GM19467 (cell line): ENCODE results near the gene CSPG4.
"Not testable (repeated sequence)": the region's sequence is repeated elsewhere in the genome, so short reads cannot be mapped to it uniquely, and the experiment has no call there.

Experiments
- ATAC-seq: cut with Tn5 transposase; IDR thresholded peaks from one replicate; pipeline ENCODE4 v1.9.1; 2021; ENCODE audit warnings: mild to moderate bottlenecking, moderate library complexity; ENCODE audit not compliant: unreplicated experiment

Gene CSPG4

GRCh38 chr15:75705375-75705774 is 7.3 kb downstream of the CSPG4 start:
- ATAC-seq = not testable (repeated sequence)

- ATAC-seq = no peak
These were observed 8.0 kb downstream of the CSPG4 start for GRCh38 chr15:75704618-75705017.

GRCh38 chr15:75704263-75704615 is 8.4 kb downstream of the CSPG4 start:
- ATAC-seq = no peak

GRCh38 chr15:75703440-75704262 is 9.0 kb downstream of the CSPG4 start:
- not testable (repeated sequence) for ATAC-seq

DNA sequence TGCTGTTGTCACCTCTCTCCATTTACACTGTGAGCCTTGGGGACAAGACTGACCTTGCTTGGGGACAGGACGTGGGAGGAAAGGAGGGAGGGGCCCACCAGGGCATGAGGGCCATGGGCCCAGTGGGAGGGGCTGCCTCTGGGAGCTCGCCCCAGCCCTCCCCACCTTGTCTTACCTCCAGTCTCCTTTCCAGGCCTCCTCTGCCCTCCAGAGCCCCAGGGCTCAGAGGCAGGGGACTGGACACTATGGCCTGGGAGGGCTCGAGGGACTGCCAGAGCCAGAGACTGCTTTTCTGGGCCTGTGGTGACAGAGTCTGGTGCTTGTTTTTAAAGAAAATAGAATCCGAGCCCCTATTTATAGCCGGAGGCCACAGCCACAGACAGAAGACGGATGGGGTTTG is 10.2 kb downstream of the CSPG4 start:
- ATAC-seq = no peak

- not testable (repeated sequence) for ATAC-seq
These were observed 11.3 kb downstream of the CSPG4 start for GRCh38 chr15:75701071-75702003.

DNA sequence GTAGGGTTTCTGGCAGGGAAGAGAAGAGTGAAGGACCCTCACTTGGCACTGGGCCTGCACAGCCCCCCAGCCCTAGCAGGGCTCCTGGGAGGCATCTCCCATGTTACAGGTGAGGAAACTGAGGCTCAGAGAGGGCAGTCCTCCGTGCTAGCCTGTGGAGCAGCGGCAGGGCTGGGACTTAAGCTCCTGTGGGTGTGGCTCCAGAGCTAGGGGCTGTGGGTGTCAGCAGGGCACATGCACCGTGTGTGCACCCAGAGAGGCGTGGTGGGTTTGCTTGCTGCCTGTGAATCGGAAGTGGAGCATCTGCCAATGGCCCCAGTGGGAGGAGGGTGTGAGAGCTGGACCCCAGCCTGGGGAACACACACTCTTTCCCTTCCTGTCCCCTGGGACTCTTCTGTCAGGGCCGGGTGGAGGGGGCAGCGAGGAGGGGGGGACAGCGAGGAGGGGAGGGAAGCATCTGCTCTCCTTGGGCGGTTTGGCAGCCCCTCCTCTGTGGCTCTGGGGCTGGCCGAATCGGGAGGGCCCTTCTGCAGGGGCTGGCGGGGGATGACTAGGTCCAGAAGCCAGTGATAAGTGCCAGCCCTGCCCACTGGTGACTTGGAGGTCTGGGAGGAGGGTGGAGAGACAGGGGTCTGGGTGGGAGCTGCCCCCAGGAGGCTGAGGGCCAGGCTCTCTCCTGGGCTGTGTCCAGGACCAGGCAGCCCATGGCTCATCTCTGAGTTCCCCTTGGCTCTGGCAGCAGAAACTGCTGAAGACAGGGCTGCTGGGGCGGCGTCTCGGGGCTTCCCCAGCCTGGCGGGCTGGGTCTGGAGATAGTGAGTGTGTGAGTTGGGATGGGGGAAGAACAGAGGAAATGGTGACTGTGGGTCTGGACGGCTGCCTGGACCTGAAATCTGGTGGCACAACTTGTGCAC is 12.4 kb downstream of the CSPG4 start:
- ATAC-seq = peak; percentile 45

DNA sequence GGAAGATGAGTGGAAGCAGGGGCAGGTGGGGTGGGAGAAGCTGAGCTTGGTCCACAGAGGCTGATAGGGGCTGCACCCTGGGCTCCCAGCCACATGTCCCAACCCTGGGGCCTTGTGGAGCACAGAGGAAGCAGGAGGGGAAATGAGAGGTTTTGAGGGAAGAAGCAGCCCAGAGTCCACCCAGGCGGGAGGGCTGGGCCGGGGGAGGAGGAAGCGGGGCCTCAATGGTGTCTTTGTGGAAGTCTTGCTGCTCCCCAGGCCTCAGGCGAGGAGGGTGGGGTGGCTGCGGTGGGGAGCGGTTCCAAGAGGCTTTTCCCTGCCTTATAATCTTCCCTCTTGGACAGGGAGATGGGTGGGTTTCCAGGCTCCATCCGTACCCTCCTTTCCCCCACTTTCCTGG is 13.1 kb downstream of the CSPG4 start:
- ATAC-seq = not testable (repeated sequence)

DNA sequence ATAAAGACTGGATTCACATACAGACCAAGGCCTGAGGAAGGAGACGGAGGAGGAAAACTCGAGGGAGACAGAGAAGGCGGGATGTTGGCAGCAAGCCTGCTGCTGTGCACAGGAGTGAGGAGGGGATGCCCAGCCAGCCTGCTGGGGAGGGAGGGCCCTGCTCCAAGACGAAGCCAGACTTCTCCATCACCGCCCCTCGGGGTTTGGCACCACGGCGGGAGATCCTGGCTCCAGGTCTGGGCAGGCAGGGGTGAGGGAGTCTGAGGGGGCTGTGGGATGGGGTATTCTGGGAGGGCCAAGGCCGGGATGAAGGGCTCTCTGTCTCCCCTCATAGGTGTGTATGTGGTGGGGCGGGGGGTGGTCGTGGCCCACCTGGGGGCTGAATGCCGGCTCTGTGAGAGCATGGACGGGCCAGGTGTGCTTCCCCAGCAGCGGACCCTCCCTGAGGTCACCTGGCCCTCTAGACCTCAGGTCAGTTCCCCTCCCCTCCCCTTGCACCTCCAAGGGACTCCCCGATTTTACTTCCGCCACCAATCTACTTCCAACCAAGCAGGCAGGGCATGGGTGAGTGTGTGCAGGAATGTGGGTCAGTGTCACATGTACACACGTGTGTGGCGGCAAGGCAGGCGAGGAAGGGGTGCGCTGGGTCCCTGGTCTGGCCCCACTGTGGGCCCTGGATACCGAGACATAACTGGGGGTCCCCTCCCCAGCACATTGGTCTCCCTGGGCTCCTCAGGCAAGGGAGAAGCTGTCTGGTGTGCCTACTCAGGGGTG is 14.5 kb downstream of the CSPG4 start:
- not testable (repeated sequence) for ATAC-seq

- ATAC-seq = no peak
These were observed 15.1 kb downstream of the CSPG4 start for GRCh38 chr15:75697523-75697922.

- no peak for ATAC-seq
These were observed 15.8 kb downstream of the CSPG4 start for GRCh38 chr15:75696854-75697259.

DNA sequence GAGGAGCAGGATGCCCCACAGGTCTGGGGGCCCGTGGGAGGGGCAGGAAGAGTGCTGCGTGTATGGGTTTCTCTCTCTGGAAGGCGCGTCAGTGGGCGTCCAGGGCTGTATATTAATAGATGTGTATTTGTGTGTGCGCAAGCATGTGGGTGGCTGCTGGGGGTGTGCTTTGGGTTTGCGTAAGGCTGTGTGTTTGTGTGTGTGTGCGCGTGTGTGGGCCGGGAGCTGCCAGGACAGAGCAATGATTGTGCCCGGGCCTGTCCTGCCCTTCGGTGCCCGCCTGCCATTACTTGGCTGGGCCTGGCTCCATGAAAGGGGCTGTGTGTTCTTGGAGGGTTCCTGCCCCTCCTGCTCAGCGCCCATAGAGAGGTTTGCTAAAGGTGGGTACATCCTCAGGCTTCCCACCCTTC is 16.3 kb downstream of the CSPG4 start:
- no peak for ATAC-seq

DNA sequence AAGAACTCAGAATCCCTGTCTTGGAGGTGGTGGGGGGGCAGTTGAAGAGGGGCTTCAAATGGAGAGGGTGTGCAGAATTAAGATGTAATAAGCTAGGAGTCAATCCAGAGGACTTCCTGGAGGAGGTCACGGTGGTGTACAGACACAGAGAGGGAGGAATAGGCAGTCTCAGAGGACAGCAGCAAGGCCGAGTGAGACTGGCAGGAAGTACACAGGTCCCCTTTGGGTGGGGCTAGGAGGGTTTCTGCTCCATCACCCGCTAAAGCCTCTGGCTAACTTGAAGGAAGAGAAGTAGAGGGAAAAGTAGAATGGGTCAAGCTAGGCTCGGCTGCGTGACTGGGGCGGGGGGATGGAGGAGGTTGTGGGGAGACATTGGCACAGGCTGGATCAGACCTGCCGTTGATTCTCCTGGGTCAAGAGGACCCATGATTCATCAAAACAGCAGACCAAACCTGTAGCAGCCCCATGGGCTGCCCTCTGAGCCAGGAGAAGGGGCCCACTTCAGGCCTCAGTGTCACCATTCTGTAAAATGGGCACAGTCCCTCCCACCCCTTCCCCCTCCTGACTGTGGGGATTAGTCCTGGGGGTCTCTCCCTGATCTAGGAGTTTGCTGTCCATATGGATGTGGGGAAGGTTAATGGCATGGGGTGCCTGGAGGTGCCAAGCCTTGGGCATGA is 16.9 kb downstream of the CSPG4 start:
- ATAC-seq = no peak

DNA sequence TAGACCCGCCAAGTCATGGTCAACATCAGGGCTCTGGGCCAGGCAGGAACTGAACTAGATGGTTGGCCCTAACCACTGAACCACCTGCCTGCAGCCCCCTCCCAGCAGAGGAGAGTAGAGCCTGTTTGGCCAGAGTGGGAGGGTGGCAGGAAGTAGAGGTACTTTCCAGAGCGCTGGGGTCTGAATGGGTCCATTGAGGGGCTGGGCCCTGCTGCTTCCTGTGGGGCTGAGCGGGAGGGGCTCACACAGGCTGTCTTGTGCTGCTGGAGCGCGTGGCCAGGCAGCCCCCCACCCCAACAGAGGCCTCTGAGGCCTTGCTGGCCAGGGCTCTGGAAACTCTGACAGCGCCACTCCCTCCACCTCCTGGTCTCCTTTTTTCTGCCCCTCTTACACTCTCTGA is 17.4 kb downstream of the CSPG4 start:
- ATAC-seq = no peak

DNA sequence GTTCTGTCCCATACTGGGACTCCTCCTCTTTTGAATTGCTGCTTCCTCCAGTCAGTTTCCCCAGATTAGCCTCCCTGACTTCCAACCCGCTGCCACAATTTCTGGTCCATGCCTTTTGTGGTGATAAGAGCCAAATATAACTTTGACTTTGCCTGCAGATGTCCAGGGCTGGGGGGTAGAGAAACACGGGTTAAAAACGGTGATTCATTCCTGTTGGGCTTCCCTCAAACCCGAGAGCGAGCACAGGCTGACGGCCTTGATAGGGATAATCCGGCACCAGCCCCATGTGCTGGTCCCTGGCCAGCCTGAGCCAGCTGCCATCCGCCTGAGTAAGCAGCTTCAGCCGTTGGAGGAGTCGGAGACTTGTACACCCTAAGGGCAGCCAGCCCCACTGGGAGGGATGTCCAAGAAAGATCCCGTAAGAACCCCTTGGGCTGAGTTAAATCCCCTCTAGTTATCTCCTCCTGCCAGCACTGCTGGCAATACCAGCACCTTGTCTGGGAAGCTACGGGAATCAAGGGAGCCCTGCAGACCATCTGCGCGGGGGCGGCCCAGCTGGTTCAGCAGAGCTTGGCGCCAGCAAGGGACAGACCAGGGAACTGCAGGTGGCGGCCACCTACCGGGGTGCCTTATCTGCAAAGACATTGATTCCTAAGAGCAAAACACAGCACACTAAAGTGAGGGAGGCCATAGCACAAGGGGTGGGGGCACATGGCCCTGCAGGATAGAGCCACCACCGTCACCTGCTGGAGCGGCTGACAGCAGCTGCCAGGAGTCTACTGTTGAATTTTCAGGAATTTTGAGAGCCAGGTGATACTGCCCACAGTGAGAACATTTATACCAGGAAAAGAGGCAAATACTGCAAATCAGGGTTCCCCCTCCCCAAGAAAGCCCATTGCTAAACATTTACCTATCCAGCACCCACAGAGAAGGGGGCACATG is 18.1 kb downstream of the CSPG4 start:
- ATAC-seq = no peak

DNA sequence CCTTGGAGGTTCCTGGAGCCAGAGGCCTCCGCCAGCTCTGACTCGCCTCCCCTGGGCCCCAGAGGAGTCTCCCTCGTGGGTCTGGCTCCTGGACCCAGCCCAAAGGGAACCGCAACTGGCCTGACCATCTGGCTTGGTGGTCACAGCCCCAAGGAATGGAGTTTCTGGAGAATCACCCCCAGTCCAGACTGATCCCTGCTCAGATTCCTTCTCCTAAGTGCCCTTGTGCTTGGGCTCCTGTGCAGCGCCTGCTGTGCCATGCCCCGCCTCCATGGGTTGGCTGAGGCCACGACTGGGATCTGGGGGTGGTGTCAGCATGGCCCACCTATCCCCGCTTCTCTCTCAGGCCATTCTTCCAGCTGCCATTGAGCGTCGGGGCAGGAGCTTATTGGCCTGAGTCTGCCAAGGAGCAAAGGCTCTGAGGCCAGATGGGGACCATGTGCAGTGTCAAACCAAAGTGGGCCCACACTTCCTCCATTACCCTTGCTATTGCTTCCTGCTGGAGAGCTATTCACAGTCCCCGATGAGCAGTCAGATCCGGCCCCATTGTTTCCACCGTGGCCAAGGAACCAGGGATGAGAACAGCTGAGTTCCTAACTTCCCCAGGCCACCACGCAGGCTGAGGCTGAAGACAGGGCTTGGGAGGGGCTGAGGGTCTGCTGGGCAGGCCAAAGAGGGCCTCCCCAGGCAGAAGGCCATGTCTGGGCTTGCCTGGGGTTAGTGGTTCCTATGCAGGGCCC is 19.0 kb downstream of the CSPG4 start:
- ATAC-seq = no peak

- ATAC-seq = not testable (repeated sequence)
These were observed 19.6 kb downstream of the CSPG4 start for GRCh38 chr15:75693028-75693427.

GRCh38 chr15:75692311-75692710 is 20.3 kb downstream of the CSPG4 start:
- not testable (repeated sequence) for ATAC-seq
